NAMALWA (cell line): Measurements from ENCODE around the gene PDE9A.
"Not testable (repeated sequence)": the region's sequence is repeated elsewhere in the genome, so short reads cannot be mapped to it uniquely, and the experiment has no call there.

Experiments used
- DNase-seq: peaks from one replicate; pipeline ENCODE4 v3.0.0-alpha.2; 2015; ENCODE audit warnings: low spot score

Gene PDE9A

DNA sequence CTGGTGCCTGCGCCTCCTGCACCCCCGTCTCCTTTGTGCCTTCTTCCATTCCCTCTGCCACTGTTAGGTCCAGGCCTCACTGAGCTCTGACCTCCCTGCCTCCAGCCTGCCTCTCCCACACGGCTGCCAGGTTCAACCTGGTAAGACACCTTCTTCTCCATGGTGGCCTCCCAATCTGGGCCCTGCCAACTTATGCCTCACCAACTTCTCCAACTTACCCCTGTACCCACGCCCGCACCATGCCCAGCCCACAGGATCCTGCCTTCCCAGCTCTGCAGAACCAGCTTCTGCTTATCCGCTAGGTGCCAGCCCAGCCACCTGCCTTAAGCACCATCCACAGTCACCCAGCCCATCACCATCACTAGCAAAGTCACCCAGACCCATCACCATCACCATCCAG, 37.2 kb downstream of the PDE9A start:
- DNase-seq, result no peak

DNA sequence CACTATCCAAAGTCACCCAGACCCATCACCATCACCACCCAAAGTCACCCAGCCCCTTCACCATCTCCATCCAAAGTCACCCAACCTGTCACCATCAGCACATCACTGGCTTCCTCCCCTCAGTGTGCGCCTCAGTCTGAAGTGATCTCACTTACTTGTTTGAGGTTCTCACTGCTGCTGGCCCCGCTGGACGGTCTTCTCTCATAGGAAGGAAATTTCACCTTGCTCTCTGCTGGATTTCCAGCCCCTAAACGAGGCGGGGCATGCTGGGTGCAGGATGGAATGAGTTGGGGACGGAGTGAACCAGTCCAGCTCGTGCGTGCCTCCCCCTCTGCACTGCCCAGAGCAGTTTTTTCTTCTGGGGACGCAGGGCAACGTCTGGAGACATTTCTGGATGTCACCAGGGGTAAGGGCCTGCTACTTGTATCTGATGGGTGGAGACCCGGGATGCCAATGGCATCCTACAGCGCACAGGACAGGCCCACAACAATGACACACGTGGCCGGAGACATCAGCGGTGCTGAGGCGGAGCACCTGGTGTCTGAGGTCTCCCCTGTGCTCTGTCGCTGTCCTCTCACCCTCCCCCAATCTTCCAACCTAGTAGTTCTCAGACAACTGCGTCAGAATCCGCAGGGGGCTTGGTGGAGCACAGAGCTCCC, 38.6 kb downstream of the PDE9A start:
- DNase-seq, result no peak

DNA sequence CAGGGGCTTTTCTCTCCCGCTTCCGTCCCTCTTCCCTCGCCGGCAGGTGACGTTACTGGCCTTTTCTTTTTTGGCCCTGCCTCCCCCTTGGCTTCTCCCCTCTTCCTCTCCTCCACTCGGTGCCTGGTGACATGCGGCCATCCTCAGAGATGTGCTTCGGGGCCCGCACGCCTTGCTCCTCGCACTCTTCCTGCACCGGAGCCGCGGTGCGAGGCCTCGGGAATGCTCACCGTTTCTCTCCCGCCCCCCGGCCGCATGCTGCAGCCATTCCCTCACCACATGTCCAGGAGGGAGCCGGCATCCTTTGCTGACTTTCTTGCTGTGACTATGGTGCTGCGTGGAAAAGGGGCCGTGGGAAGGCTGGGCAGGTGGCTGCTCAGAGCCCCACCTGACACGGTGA, 39.3 kb downstream of the PDE9A start:
- DNase-seq, result no peak

DNA sequence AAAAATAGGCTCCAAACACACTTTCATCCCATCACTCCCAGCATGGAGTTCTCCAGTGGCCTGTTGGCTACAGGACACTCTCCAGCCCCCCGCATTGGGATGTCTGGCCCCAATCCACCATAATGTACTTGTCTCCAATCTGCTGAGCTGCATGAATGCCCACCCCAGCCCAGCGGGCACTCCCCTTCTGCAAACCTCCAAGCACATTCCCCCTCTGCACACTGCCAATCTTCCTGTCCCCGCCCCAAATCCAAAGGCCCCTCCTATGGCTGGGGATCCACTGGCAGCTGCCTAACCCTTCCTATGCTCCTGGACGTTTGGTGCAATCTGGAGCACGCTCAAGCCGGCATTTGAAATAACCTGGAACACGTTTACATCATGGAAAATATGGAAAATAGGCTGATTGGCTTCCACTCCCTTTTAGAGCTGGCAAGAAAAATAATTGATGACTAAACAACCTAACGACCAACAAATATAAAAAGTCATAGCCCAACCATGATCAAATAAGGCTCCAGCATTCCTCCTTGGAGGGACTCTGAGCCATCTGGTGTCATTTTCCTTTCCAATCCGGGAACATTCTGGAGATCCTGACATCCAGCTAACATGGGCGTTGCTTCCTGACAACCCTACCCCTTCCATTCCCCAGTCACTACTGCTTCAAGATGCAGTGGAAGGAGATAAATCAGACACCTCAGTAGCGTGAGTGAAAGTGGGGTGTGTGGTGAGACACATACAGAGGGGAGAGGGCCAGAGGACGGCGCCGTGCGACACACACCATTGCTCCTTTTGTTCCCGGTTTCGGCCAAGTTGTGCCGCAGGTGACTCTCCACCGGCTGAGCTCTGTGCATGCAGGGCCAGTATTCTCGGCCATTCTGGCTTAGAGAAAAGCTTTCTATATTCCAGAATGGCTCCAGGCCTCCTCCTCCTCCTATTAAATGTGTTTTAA, 41.6 kb downstream of the PDE9A start:
- DNase-seq, result no peak

DNA sequence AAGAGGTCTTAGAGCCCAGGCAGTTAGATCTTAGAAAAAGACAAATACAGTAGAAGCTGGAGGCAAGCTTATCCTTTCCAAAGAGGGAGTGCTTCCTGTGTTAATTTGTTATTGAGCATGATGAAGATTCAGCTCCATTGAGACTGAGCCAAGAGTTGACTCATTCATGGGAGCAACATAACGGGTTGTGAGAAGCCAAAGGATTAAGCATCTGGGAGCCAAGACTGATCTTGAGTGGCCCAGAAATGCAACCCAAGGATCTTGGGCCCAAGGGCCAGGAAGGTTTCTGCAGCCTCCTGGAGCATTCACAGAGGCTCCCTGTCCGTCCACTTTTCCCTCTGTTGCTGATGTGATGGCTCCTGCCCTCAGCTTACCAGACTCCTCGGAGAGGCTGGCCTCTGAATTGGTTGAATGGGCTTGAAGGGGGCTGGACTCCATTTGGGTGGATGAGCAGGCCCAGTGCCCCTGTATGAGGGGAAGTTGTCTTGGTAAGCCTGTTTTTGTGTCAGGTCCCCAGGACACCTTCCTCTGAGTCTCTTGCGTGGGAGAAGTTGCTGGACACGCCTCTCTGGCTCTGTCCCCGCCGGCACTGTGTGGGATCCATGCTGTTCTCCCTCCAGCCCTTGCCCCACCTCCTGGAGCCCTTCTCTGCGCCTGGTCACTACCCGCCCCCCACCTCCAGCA, 42.4 kb downstream of the PDE9A start:
- no peak for DNase-seq

DNA sequence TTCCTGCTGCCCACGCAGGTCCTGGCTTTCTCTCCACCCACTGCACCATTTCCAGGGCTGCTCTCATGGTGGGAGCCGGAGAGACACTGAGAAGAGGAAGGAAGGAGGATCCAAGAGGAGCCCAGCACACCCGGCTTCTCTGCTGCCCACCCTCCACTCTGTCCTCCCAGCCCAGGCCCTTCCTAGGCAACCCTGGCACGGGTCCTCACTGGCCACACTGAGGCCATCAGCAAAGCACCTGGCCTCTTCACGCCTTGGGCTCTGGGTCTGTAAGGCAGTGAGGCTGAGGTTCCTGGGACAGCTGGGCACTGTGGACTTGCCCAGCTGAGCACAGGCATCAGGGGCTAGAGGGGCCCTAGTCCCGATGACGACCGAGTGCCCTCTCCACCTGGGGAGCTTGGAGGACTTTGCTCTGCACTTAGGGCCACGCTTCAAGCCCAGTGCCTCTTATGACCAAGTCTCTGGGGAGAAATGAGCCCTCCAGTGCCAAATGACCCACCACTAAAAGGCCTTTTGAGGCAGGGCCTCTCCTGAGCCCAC, 43.1 kb downstream of the PDE9A start:
- DNase-seq, result no peak

DNA sequence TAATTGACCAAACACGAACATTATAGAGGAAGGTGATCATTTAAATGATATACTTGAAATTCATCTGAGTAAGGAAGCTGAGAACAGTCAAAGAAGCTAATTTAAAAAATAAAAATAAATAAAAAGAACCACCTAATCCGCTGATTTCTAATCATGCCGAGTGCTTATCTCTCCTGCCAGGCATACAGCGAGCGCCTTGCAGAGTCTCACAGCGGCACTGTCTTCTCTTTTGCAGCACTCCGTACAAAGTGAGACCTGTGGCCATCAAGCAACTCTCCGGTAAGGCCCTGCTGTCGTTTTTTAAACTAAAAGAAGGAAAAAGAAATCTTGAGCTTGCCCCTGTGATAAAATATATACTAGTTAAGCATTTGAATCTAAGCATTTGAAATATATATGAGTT, 45.3 kb downstream of the PDE9A start:
- no peak for DNase-seq

DNA sequence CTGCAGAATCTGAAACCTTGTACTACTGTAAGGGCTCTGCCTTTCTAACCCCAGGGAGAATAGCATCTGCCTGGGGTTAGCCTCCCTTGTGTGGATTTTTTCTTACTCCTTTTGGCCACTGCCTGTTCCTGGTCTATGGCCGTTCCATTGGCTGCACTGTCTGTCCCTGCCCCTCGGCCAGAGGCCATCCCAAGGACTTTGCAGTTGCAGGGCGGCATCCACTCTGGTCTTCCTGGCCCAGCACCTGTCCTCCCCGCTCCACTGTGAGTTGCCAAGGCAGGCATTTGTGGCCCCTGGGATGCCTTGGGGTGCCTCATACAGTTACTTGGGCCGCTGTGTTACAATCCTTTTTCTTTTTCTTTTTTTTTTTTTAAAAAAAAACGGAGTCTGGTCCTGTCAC, 45.8 kb downstream of the PDE9A start:
- no peak for DNase-seq

DNA sequence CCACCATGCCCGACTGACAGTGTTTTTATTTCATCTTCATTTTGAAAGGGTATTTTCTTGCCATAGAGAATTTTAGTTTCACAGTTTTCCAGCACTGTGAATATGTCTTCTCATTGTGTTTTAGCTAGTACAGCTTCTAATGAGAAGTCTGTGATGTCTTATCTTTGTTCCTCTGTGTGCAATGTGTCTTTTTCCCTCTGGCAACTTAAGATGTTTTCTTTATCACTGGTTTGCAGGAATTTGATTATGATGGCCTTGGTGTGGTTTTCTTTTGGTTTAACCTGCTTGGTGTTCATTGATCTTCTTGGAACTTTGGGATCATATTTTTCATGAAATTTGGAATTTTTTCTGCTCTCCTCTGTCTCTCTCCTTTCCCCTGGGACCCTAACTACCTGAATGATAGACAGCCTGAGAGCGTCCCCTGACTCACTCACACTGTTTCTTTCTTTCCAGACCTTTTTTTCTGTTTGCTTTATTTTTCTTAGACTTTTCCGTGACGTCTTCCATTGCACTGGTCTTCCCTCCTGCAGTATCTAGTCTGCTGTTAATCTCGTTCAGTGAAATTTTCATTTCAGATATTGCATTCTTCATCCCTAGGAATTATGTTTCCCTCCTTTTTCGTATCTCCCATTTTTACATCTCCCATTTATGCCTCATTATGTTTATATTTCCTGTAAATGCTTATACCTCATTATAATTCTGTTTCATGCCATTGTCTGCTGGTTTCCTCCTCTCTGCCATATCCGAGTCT, 48.5 kb downstream of the PDE9A start:
- no peak for DNase-seq

DNA sequence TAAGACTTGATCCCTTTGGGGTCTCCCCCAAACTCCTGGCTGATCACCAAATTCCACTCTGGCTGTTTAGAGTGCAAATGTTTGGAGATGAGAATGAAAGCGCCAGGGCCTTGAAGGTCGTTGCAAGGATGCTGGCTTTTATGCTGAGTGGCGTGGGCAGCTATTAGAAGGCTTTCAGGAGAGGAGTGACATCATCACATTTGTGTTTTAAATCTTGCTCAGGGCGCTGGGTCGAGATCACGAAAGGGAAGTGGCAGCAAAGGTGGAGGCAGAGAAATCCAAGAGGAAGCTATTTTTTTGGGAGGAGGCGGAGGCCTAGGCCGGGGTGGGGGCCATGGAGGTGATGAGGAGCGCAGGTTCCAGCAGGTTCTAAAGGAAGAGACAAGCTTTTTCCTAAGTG, 49.3 kb downstream of the PDE9A start:
- no peak for DNase-seq

DNA sequence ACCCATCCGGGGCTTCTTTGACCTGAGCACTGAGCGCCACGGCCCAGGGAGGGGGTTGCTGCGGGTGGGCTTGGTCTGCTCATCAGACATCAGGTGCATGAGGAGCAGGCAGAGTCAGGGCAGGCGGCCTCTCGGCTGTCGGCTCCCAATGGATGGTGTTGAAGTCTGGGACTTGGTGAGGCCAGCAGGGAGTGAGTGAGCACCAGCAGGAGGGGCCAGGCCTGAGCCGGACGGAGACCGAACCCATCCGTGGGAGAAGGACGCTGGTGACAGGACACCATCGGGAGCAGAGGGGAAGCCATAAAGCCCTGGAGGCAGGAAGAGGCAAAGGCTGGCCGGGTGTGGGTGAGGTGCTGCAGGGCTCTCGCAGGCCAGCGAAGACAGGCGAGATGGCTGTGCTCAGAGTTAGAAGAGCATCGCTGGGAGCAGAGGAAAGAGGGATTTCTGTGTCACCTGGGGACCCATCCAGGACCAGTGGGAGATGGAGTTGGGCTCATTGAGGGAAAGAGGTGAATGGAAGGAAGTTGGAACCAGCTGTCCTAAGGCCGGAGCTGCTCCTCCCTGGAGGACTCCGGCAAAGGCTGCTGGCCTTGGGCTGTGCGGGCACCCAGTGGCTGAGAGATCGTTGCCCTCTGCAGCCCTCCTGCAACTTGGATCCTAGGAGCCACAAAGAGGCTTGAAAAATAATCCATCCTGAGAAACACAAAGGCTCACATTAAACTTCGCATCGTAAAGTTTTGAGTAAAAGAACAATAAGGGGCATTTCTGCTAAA, 49.9 kb downstream of the PDE9A start:
- no peak for DNase-seq

DNA sequence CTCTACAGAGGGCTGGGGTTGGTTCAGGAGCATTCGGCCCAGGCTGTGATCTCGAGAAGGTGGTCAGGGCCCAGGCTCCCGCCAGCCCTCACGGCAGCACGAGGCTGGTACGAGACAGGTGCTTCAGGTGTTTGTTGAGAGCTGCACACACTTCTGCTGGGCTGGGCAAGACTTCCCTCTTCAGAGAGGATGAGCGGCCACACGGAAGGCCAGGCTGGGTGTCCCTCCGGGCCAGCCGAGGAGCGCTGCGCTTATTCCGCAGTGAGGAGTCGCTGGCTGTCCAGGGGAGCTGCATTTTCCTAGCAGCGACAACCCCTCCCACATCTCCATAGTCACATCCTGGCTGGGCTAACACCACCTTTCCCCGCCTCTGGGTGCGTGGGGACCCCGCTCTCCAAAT, 50.5 kb downstream of the PDE9A start:
- DNase-seq, result no peak

DNA sequence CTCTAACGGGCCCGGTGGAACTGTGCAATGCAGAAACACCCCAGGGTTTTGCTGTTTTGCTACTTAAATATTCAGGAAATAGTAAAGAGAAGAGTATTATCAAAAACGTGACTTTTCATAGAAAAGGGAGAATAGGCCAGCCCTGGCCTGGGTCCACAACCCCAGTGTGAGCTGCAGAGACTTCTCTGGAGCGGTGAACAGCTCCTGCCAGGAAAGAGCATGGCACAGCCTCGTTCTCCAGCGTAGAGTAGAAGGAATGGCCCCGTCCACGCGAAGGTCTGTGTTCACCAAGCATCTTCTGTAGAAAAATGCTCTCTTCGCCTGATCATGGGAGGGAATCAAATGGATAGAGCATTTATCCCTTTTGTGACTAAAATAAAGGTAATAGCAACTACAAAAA, 51.4 kb downstream of the PDE9A start:
- DNase-seq, result no peak

DNA sequence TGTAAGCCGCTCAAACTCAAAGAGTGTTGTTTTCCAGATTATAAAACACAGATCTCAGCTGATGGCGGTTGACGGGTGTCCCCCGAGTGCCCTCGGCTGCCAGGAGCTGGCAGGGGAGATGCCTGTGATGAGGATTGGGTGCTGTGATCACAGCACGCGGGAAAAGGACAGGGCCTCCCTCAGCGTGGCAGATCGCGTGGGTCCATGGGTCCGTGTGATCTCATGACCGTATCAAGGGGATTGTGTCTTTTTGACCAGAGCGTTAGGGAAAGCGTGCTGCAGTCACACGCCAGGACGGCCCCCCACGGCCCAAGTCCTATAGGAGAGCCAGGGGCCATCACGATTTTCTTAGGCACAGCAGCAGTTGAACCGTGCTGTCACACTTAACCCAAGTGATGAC, 51.9 kb downstream of the PDE9A start:
- no peak for DNase-seq

DNA sequence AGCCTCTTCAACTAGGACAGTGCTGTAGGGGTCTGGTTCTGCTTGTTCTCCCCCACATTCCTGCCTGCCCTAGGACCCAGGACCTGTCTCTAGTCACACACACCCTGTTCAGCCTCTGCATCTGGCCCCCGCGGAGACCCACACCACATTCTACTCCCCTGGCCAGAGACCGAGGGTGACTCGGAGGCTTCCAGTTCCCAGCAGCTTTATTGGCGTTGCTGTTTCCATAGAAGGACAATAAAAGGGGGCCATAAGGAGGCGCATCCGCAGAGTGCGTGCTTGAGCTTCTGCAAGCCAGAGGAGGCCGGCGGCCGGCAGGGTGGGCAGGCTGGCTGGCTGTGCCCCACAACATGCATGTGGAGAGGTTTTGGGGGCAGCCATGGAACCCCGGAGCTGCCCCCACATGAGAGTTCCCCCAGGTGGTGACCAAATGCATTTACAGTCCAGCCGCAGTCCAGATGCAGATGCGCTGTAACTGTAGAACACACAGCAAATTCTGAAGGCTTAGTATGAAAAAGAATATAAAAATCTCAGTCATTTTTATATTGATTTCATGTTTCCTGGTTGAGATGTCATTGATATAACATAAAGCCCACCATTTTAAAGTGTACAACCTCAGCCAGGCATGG, 52.4 kb downstream of the PDE9A start:
- DNase-seq, result no peak

DNA sequence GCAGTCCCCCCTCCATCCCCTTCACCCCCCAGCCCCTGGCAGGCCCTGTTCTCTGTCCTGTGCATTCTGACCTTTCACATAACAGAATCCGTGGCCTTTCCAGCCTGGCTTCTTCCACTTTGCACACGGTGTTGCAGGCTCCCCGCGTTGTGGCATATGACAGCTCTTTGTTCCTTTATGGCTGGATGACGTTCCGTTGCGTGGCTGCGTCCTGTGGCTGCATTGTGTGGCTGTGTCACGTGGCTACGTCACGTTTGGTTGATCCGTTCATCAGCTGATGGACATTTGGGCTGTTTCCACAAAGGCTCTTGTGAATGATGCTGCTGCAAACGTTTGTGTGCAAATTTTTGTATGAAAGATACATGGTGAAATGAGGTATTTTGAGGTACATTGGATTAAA, 53.3 kb downstream of the PDE9A start:
- no peak for DNase-seq

DNA sequence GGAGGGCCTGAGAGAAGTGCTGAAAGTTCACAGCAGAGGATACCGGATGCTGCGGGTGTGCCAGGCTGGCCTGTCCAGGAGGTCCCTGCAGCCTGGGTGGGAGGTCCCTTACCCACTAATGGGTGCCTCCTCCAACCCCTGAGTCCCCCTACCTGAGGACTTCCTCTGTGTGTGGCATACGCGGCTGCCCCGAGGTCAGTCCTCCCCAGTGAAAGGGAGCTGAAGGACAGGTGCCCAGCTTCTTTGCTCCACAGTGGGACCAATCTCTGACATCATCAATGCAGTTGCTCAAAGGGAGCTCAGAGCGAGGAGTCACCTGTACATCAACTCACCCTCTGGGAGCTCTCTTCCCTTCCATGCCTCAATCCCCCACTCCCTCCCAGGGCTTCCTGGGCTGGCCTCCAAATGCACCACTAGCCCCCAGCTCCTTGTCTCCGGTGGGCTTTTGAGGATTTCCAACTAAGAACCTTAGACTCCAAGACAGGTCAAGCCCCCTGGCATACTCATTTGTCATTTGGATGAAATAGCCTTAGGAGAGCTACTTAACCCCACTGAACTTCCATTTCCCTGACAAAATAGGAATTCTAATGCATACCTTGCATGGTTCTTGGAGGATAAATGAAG, 53.9 kb downstream of the PDE9A start:
- DNase-seq, result no peak

DNA sequence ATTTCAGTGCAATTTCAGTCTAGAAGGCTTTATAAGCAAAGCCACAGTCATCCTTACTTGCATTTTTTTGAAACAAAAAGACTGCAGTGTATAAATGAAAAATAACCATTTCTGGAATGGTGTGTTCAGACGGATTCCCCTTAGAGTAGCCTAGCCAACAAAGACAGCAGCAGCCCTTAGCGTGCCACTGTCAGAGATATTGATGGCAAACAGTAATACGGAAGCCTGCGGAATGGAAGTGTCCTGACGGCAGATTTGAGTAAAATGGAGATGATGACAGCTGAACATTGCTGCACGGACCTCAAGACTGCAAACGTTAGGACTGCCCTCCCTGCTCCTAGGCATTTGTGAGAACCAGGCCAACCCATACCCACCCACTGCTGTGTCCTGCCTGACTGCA, 54.7 kb downstream of the PDE9A start:
- DNase-seq, result no peak

DNA sequence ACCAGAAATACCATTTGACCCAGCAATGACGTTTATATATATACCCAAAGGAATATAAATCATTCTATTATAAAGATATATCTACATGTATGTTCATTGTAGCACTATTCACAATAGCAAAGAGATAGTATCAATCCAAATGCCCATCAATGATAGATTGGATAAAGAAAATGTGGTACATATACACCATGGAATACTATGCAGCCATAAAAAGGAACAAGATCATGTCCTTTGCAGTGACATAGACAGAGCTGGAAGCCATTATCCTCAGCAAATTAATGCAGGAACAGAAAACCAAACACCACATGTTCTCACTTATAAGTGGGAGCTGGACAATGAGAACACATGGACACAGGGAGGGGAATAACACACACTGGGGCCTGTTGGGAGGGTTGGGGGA, 55.5 kb downstream of the PDE9A start:
- DNase-seq, result not testable (repeated sequence)

DNA sequence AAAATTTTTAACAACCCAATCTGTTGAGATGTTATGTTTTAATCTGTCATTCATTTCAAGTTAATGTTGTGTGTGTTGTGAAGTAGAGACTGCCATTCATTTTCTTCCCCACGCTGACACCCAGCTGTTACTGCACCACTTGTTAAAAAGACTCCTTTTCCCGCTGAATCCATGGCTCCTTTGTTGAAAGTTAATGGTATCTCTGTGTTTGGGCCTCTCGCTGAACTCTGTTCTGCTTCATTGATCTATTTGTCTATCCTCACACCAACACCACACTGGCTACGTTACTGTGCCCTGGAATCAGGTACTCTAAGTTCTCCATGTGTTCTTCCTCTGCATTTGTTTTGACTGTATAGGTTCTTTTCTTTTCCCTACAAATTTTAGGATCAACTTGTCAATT, 58.2 kb downstream of the PDE9A start:
- DNase-seq, result no peak
